K562 (cell line): Measurements from ENCODE around the gene PACS1. TPM values are rescaled to one million over a fixed set of nuclear protein-coding genes. Genes with fewer than 3 reads are reported as not detected.
A peak's percentile ranks its signal among the peaks of the same experiment; 100 is the strongest.

ENCODE experiments used
- CTBP1 ChIP-seq: fragments of 450-650 bp; IDR thresholded peaks from 2 replicates; pipeline ENCODE4 v1.6.1; 2016; ENCODE audit warnings: borderline replicate concordance
- DNMT1 ChIP-seq: fragments of 450-650 bp; IDR thresholded peaks from 2 replicates; pipeline ENCODE4 v1.6.1; 2016; ENCODE audit warnings: antibody characterized with exemption, mild to moderate bottlenecking
- EGR1 ChIP-seq: fragments of 450-650 bp; conservative IDR thresholded peaks from 2 replicates; pipeline ENCODE4 v1.6.1; 2017; ENCODE audit warnings: mild to moderate bottlenecking
- MLLT1 ChIP-seq, 2 experiments: fragments of 450-650 bp; IDR thresholded peaks; 2 replicates each; pipeline ENCODE4 v1.6.1; 2016
- NEUROD1 ChIP-seq: fragments of 150-350 bp; IDR thresholded peaks from 2 replicates; pipeline ENCODE4 v1.6.1; 2014; ENCODE audit warnings: borderline replicate concordance, low read length, low read depth; ENCODE audit not compliant: partially characterized antibody
- PRDM10 ChIP-seq: fragments of 450-650 bp; IDR thresholded peaks from 2 replicates; pipeline ENCODE4 v1.6.1; 2018; ENCODE audit not compliant: partially characterized antibody
- RBFOX2 ChIP-seq: fragments of 200-400 bp; formaldehyde crosslinking; IDR thresholded peaks from 2 replicates; pipeline ENCODE4 v1.6.1; 2017; ENCODE audit warnings: low read depth, mild to moderate bottlenecking, low read length, moderate library complexity
- RBM22 ChIP-seq: fragments of 200-400 bp; formaldehyde crosslinking; IDR thresholded peaks from 2 replicates; pipeline ENCODE4 v1.6.1; 2018; ENCODE audit warnings: low read length, low read depth; ENCODE audit not compliant: poor library complexity, severe bottlenecking
- ZNF354B ChIP-seq: fragments of 250-450 bp; sonication (Bioruptor Pico); IDR thresholded peaks from 2 replicates; pipeline ENCODE4 v1.4.0; 2020
- ZNF395 ChIP-seq: fragments of 200-800 bp; sonication (Bioruptor generic); IDR thresholded peaks from 2 replicates; pipeline ENCODE4 v1.6.1; 2017; ENCODE audit warnings: missing genetic modification characterization, missing compliant biosample characterization
- ZNF511 ChIP-seq: sonication (generic); formaldehyde crosslinking; IDR thresholded peaks from 2 replicates; pipeline ENCODE4 v1.8.0; 2022; ENCODE audit warnings: mild to moderate bottlenecking, missing genetic modification reagents
- ZNF586 ChIP-seq: fragments of 450-650 bp; formaldehyde crosslinking; conservative IDR thresholded peaks from 2 replicates; pipeline ENCODE4 v1.4.0; 2020; ENCODE audit warnings: mild to moderate bottlenecking, moderate library complexity
- polyA plus RNA-seq, 8 experiments: library from polyadenylated mRNA; depleted of rRNA in 4 of 8; stranded (reverse) in 5 of 8; unstranded in 3 of 8; fragments of >200 nt; fragmentation: Nextera tagmentation in 2 of 8; fragmentation: Illumina TruSeq in 1 of 8; extraction: Ambion mirVana in 2 of 8; extraction: Trizol in 1 of 8; gene quantifications; 2 replicates each; pipeline versions ENCODE4 v1.2.1 to v1.2.3, GENCODE V29; 2011 to 2014; ENCODE audit warnings: inconsistent platforms in 1 of 8, missing spikeins in 1 of 8
- total RNA-seq, 7 experiments: library from RNA; depleted of rRNA in 6 of 7; stranded (reverse); fragments of >200 nt in 6 of 7; fragmentation: Illumina TruSeq in 2 of 7; extraction: Trizol in 2 of 7; gene quantifications; 2 replicates each; pipeline versions ENCODE4 v1.2.1 to v1.2.3, GENCODE V29; 2011 to 2021; ENCODE audit warnings: low replicate concordance in 1 of 7
- TF ChIP-seq, protein P1 (sequence below): sonication (generic); formaldehyde crosslinking; IDR thresholded peaks from 2 replicates; pipeline ENCODE4 v1.8.0; 2022; ENCODE audit warnings: mild to moderate bottlenecking, missing genetic modification reagents
- TF ChIP-seq, protein P2 (sequence below): sonication (generic); formaldehyde crosslinking; IDR thresholded peaks from 2 replicates; pipeline ENCODE4 v1.8.1; 2022; ENCODE audit warnings: missing genetic modification reagents

The PACS1 gene
- total and polyA plus RNA-seq, 9 of the 15 experiments (the other 6 are each of a cell fraction or from before 2014, with no cell fraction given): 0.34 to 28.1 (median 8.5) TPM

DNA sequence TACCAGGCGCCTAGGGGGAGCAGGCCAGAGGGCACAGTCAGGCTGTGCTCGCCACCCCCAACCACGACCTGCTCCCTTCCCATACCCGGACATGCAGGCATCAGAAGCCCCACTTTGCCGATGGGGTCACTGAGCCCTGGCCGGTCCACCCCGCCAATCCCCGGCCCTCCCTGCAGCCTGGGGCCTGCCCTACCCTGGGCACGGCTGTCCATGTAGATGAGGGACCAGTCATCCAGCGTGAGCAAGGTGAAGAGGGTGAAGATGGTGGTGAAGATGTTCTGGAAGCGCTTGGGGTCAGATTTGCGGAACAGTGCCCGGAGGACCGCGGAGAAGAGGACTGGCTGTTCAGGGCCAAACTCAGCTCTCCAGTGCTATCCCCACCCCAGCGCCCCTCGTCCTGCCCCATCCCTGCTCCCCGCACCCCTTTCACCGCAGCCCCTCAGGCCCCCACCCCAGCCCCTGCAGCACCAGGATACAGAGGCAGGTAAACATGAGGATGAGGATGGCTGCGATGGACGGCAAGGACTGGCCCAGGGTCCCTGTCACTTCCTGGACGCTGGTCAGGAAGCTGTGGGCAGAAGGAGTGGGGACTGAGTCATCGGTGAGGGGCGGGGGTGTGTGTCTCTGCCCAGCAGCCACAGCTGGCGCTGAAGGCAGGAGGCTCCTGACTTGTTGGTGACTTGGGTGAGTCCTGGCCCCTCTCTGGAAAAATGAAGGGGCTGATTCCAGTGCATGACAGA is 49.3 kb upstream of the PACS1 start (continued):
- TF ChIP-seq PRDM10 (peak; percentile 73), DNMT1 (no peak), ZNF395 (no peak; the same call in 1 of the 2 replicates), RBM22 (no peak), NEUROD1 (peak; percentile 54), MLLT1 (IDR thresholded peaks at IDR 0.05) (no peak), ZNF511 (CRISPR knock-in tag) (no peak), ZNF586 (CRISPR knock-in tag) (no peak), EGR1 (peak; percentile 94), RBFOX2 (peak; percentile 54; the same call in 1 of the 2 replicates), ZNF354B (no peak), CTBP1 (peak; percentile 34; the same call in 1 of the 2 replicates)
- TF ChIP-seq, protein P1, sequence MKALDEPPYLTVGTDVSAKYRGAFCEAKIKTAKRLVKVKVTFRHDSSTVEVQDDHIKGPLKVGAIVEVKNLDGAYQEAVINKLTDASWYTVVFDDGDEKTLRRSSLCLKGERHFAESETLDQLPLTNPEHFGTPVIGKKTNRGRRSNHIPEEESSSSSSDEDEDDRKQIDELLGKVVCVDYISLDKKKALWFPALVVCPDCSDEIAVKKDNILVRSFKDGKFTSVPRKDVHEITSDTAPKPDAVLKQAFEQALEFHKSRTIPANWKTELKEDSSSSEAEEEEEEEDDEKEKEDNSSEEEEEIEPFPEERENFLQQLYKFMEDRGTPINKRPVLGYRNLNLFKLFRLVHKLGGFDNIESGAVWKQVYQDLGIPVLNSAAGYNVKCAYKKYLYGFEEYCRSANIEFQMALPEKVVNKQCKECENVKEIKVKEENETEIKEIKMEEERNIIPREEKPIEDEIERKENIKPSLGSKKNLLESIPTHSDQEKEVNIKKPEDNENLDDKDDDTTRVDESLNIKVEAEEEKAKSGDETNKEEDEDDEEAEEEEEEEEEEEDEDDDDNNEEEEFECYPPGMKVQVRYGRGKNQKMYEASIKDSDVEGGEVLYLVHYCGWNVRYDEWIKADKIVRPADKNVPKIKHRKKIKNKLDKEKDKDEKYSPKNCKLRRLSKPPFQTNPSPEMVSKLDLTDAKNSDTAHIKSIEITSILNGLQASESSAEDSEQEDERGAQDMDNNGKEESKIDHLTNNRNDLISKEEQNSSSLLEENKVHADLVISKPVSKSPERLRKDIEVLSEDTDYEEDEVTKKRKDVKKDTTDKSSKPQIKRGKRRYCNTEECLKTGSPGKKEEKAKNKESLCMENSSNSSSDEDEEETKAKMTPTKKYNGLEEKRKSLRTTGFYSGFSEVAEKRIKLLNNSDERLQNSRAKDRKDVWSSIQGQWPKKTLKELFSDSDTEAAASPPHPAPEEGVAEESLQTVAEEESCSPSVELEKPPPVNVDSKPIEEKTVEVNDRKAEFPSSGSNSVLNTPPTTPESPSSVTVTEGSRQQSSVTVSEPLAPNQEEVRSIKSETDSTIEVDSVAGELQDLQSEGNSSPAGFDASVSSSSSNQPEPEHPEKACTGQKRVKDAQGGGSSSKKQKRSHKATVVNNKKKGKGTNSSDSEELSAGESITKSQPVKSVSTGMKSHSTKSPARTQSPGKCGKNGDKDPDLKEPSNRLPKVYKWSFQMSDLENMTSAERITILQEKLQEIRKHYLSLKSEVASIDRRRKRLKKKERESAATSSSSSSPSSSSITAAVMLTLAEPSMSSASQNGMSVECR (CRISPR knock-in tag): no peak
- TF ChIP-seq, protein P2, sequence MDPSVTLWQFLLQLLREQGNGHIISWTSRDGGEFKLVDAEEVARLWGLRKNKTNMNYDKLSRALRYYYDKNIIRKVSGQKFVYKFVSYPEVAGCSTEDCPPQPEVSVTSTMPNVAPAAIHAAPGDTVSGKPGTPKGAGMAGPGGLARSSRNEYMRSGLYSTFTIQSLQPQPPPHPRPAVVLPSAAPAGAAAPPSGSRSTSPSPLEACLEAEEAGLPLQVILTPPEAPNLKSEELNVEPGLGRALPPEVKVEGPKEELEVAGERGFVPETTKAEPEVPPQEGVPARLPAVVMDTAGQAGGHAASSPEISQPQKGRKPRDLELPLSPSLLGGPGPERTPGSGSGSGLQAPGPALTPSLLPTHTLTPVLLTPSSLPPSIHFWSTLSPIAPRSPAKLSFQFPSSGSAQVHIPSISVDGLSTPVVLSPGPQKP: no peak
